ENCODE data around the gene SNX25.

- TF ChIP-seq CTCF (IDR thresholded peaks at IDR 0.05) (no peak), POLR2A (IDR thresholded peaks at IDR 0.05) (no peak)
Observed at GRCh38 chr4:185408432-185408831, 199.0 kb downstream of the SNX25 start.
